ENCODE measurements around the gene NGF. TPM values are rescaled to one million over a fixed set of nuclear protein-coding genes. Genes with fewer than 3 reads are reported as not detected.

Gene NGF
- total RNA-seq, 1 donor from 2014 or later = 0.83 TPM

GRCh38 chr1:115323366-115324004 lies 14.6 kb downstream of the NGF start:
- H3K4me3 Mint-ChIP-seq (ENCODE audit: unreplicated experiment) = no peak overlapping the region

GRCh38 chr1:115322631-115323030 lies 15.4 kb downstream of the NGF start:
- H3K36me3 Mint-ChIP-seq (ENCODE audit: unreplicated experiment) = no peaks in the 10 kb centered on the region
- DNase-seq = no peak
- no peak overlapping the region for H3K4me3 Mint-ChIP-seq (ENCODE audit: unreplicated experiment)
- no peak overlapping the region for H3K27ac Mint-ChIP-seq (ENCODE audit: unreplicated experiment)
- H3K9me3 Mint-ChIP-seq (ENCODE audit: unreplicated experiment) = peaks cover 3% of the 10 kb centered on the region
- H3K27me3 Mint-ChIP-seq (ENCODE audit: unreplicated experiment) = peaks cover 3% of the 10 kb centered on the region
- no peak for TF ChIP-seq CTCF (IDR thresholded peaks at IDR 0.05; ENCODE audit: partially characterized antibody, unreplicated experiment)
- peaks cover 3% of the 10 kb centered on the region for H3K4me1 Mint-ChIP-seq (ENCODE audit: low read depth, unreplicated experiment)

More at GRCh38 chr1:115323366-115324004, 14.6 kb downstream of the NGF start:
- TF ChIP-seq CTCF (IDR thresholded peaks at IDR 0.05; ENCODE audit: partially characterized antibody, unreplicated experiment) = no peak
- DNase-seq = no peak
- peaks cover 3% of the 10 kb centered on the region for H3K9me3 Mint-ChIP-seq (ENCODE audit: unreplicated experiment)
- H3K4me1 Mint-ChIP-seq (ENCODE audit: low read depth, unreplicated experiment) = peaks cover 2% of the 10 kb centered on the region
- no peak overlapping the region for H3K27ac Mint-ChIP-seq (ENCODE audit: unreplicated experiment)
- H3K36me3 Mint-ChIP-seq (ENCODE audit: unreplicated experiment) = no peaks in the 10 kb centered on the region
- H3K27me3 Mint-ChIP-seq (ENCODE audit: unreplicated experiment) = peaks cover 3% of the 10 kb centered on the region

- DNase-seq = no peak
- H3K9me3 Mint-ChIP-seq (ENCODE audit: unreplicated experiment) = peaks cover 6% of the 10 kb centered on the region
- peaks cover 4% of the 10 kb centered on the region for H3K27me3 Mint-ChIP-seq (ENCODE audit: unreplicated experiment)
- H3K27ac Mint-ChIP-seq (ENCODE audit: unreplicated experiment) = no peak overlapping the region
- no peak for TF ChIP-seq CTCF (IDR thresholded peaks at IDR 0.05; ENCODE audit: partially characterized antibody, unreplicated experiment)
- H3K4me1 Mint-ChIP-seq (ENCODE audit: low read depth, unreplicated experiment) = peaks cover 13% of the 10 kb centered on the region
- H3K36me3 Mint-ChIP-seq (ENCODE audit: unreplicated experiment) = no peaks in the 10 kb centered on the region
- H3K4me3 Mint-ChIP-seq (ENCODE audit: unreplicated experiment) = no peak overlapping the region
Observed at GRCh38 chr1:115320377-115320776, 17.7 kb downstream of the NGF start.

GRCh38 chr1:115319706-115320105 lies 18.3 kb downstream of the NGF start:
- peaks cover 7% of the 10 kb centered on the region for H3K27me3 Mint-ChIP-seq (ENCODE audit: unreplicated experiment)
- H3K4me3 Mint-ChIP-seq (ENCODE audit: unreplicated experiment) = no peak overlapping the region
- no peaks in the 10 kb centered on the region for H3K36me3 Mint-ChIP-seq (ENCODE audit: unreplicated experiment)
- no peak overlapping the region for H3K27ac Mint-ChIP-seq (ENCODE audit: unreplicated experiment)
- peaks cover 6% of the 10 kb centered on the region for H3K9me3 Mint-ChIP-seq (ENCODE audit: unreplicated experiment)
- no peak for DNase-seq
- peaks cover 19% of the 10 kb centered on the region for H3K4me1 Mint-ChIP-seq (ENCODE audit: low read depth, unreplicated experiment)
- no peak for TF ChIP-seq CTCF (IDR thresholded peaks at IDR 0.05; ENCODE audit: partially characterized antibody, unreplicated experiment)

Measured in glutamatergic neuron (in vitro differentiated cells).